ENCODE results near the gene ADCK1. TPM values are rescaled to one million over a fixed set of nuclear protein-coding genes. Genes with fewer than 3 reads are reported as not detected.

The ADCK1 gene, protein sequence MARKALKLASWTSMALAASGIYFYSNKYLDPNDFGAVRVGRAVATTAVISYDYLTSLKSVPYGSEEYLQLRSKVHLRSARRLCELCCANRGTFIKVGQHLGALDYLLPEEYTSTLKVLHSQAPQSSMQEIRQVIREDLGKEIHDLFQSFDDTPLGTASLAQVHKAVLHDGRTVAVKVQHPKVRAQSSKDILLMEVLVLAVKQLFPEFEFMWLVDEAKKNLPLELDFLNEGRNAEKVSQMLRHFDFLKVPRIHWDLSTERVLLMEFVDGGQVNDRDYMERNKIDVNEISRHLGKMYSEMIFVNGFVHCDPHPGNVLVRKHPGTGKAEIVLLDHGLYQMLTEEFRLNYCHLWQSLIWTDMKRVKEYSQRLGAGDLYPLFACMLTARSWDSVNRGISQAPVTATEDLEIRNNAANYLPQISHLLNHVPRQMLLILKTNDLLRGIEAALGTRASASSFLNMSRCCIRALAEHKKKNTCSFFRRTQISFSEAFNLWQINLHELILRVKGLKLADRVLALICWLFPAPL
- total RNA-seq (2022; extraction: Qiagen RNA extraction; ENCODE audit: low read depth): 5.0 to 6.4 TPM (median 6.1 TPM) in 5 replicates

DNA sequence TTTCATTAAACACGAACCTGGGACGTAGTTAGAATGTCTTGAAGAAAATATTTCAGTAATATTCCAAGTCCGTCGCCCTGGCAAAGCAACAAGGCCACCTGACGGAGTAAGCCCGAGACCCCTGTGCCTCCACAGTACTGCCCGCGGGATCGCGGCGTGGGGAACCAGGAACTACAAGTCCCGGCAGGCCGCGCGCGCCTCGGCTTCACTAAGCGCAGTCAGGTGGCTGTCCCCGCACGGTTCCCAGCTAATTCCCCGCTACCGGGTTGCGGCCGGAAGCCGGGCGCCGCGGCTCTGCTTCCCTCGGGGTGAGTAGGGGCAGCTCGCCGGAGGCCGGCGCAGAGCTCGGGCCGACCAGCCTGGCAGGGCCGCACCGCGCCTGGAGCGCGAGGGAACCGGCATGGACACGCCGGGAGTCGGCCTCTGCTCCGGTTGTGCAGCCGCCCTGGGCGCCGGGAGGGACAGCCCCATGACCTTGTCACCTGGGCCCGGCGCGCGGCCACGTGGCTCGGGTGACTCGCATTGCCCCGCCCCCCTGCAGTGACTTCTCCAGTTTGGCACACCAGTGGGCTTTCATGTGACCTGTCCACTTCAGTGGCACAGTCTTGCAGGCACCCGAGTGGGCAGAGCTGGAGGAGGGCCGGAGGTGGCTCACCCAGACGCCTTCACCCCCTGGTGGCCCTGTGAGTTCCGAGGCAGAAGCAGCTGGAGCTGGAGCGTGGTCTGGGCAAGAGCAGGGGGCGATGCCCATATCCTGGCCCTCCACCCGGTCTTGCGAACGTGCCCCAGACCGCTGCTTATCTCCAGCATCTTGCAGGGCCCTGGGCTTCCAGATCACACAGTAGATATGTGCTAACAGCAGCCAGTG lies at the start of gene ADCK1:
Gene ADCK1, plus strand, starts transcription at position 247 of the 868 bp plus-strand sequence. CDS start 18,870 bp downstream, outside the sequence.

GRCh38 chr14:77760381-77761204 lies 39.3 kb upstream of the ADCK1 start, which contains the start of gene SNW1:
SNW1 (minus strand) TSS chr14:77761156; CDS start chr14:77761127, 29 bp downstream.

Other genes starting within 250 kb of the ADCK1 start
- 29.4 to 35.3 TPM (median 32.6 TPM) in 5 replicates for gene SPTLC2, start 183.5 kb upstream of the ADCK1 start, total RNA-seq (2022; extraction: Qiagen RNA extraction; ENCODE audit: low read depth)
- 15.7 to 19.3 TPM (median 16.4 TPM) in 5 replicates for gene ALKBH1, start 92.1 kb upstream of the ADCK1 start, total RNA-seq (2022; extraction: Qiagen RNA extraction; ENCODE audit: low read depth)
- gene SLIRP, start 92.0 kb upstream of the ADCK1 start, total RNA-seq (2022; extraction: Qiagen RNA extraction; ENCODE audit: low read depth): 380 to 458 TPM (median 435 TPM) in 5 replicates
- 67.8 to 94.8 TPM (median 80.6 TPM) in 5 replicates for gene SNW1, start 39.0 kb upstream of the ADCK1 start, total RNA-seq (2022; extraction: Qiagen RNA extraction; ENCODE audit: low read depth)